HepG2 (cell line): ENCODE results near the gene DCLK1. TPM values are rescaled to one million over a fixed set of nuclear protein-coding genes. Genes with fewer than 3 reads are reported as not detected.

Experiments used
- ATAC-seq: fragments of 200-7000 bp; cut with Tn5 transposase; 3 replicates; pipeline ENCODE4 v1.9.1; 2020; ENCODE audit warnings: mild to moderate bottlenecking, moderate library complexity
- BruUV-seq: library from RNA; stranded (reverse); fragments of 400-500 nt; replicated peaks from 2 replicates; lab custom pipeline; 2021; lab: Mats Ljungman, UMichigan
- CTCF ChIA-PET: fragments of 300-600 bp; formaldehyde crosslinking; extraction: SDS; loops from one replicate; lab custom pipeline; 2021; ENCODE audit warnings: low total read pairs, inconsistent platforms, low intra/inter-chr PET ratio; lab: Yijun Ruan, JAX
- POLR2A ChIA-PET: fragments of 350-600 bp; sonication (Branson Sonifier 250); formaldehyde crosslinking; loops from one replicate; lab custom pipeline; 2020; ENCODE audit warnings: antibody characterized with exemption, inconsistent platforms; lab: Yijun Ruan, JAX
- DNase-seq: peaks from one replicate; pipeline ENCODE4 v3.0.0-alpha.2; 2015; ENCODE audit warnings: low spot score
- FAIRE-seq: peaks from 3 replicates; lab custom pipeline; 2011; peaks lifted over from hg19 to GRCh38; lab: Jason Lieb, UNC
- H2AFZ ChIP-seq: one replicate; pipeline ENCODE4 v1.6.1; 2011; ENCODE audit warnings: low read length, inconsistent platforms
- H3K27ac ChIP-seq: fragments of 300-600 bp; 3 replicates; pipeline ENCODE4 v1.8.0; 2011; ENCODE audit warnings: mixed run types, mild to moderate bottlenecking, mixed read lengths, low read length, inconsistent platforms; ENCODE audit not compliant: insufficient read depth; ENCODE audit errors: extremely low read length
- H3K27me3 ChIP-seq, 2 experiments: fragments of 200-600 bp in 1 of 2; 2 replicates in 1 of 2; 3 replicates in 1 of 2; pipeline versions ENCODE4 v1.6.0 to v1.8.0; 2011; ENCODE audit warnings: low read length in 2 of 2, mild to moderate bottlenecking in 2 of 2, moderate library complexity in 2 of 2, inconsistent platforms in 1 of 2; ENCODE audit not compliant: insufficient read depth in 2 of 2, control insufficient read depth in 1 of 2
- H3K36me3 ChIP-seq, 2 experiments: fragments of 200-600 bp in 1 of 2; replicated peaks in 1 of 2; 2 replicates in 1 of 2; 3 replicates in 1 of 2; pipeline versions ENCODE4 v1.5.1 to v1.8.0; 2011; ENCODE audit warnings: low read length in 2 of 2, inconsistent platforms in 1 of 2; ENCODE audit not compliant: insufficient read depth in 2 of 2, control insufficient read depth in 1 of 2
- H3K4me1 ChIP-seq: 2 replicates; pipeline ENCODE4 v1.5.1; 2012; ENCODE audit warnings: low read length, inconsistent platforms; ENCODE audit not compliant: insufficient read depth
- H3K4me2 ChIP-seq: 2 replicates; pipeline ENCODE4 v1.6.0; 2011; ENCODE audit warnings: low read depth, low read length, inconsistent platforms
- H3K4me3 ChIP-seq, 3 experiments: fragments of 200-600 bp in 1 of 3; sonication (generic), shearing (Covaris generic) in 1 of 3; replicated peaks in 1 of 3; 2 replicates each; pipeline ENCODE4 v1.5.1; 2011 to 2016; ENCODE audit warnings: low read length in 3 of 3, inconsistent platforms in 2 of 3, low read depth in 2 of 3, mild to moderate bottlenecking in 2 of 3, control low read depth in 1 of 3, mixed read lengths in 1 of 3; ENCODE audit not compliant: insufficient read depth in 1 of 3
- H3K79me2 ChIP-seq: one replicate; pipeline ENCODE4 v1.6.1; 2011; ENCODE audit warnings: low read length, inconsistent platforms; ENCODE audit not compliant: insufficient read depth
- H3K9ac ChIP-seq: 2 replicates; pipeline ENCODE4 v1.6.0; 2011; ENCODE audit warnings: mild to moderate bottlenecking, low read depth, low read length, inconsistent platforms; ENCODE audit not compliant: insufficient read depth
- H3K9me3 ChIP-seq: 2 replicates; pipeline ENCODE4 v1.5.1; 2012; ENCODE audit warnings: mild to moderate bottlenecking, low read length
- H4K20me1 ChIP-seq: 2 replicates; pipeline ENCODE4 v1.6.0; 2011; ENCODE audit warnings: inconsistent platforms, mild to moderate bottlenecking, low read length, moderate library complexity; ENCODE audit not compliant: insufficient read depth
- KLF6 ChIP-seq: IDR thresholded peaks from 2 replicates; pipeline ENCODE4 v1.8.0; 2016; ENCODE audit warnings: missing biosample characterization, missing genetic modification reagents
- RBAK ChIP-seq: sonication (generic); formaldehyde crosslinking; IDR thresholded peaks from 2 replicates; pipeline ENCODE4 v1.5.1; 2020; ENCODE audit warnings: mild to moderate bottlenecking, missing genetic modification reagents
- TCF12 ChIP-seq, 2 experiments: fragments of 450-650 bp in 1 of 2; sonication (generic) in 1 of 2; formaldehyde crosslinking in 1 of 2; IDR thresholded peaks; 2 replicates each; pipeline versions ENCODE4 v1.6.1 to v1.8.0; 2017 to 2022; ENCODE audit warnings: antibody characterized with exemption in 1 of 2, mild to moderate bottlenecking in 1 of 2, missing genetic modification reagents in 1 of 2, moderate library complexity in 1 of 2
- WGBS: methylation state at CpG from one replicate; pipeline ENCODE4 v1.1.6; 2017; ENCODE audit warnings: low lambda C conversion rate; 5-methylcytosine and 5-hydroxymethylcytosine counted together
- in situ Hi-C: cut with HindIII; loops from 2 replicates; pipeline ENCODE4 v1.10.0; 2017; ENCODE audit warnings: low pct_unique_long_range_greater_than_20kb; ENCODE audit not compliant: extremely low pct_ligation_motif_present
- intact Hi-C: fragments of 100-400 bp; cut with micrococcal nuclease; formaldehyde crosslinking; loops from one replicate; pipeline ENCODE4 v1.10.0; 2022; ENCODE audit not compliant: unreplicated experiment
- polyA plus RNA-seq, 8 experiments: library from polyadenylated mRNA; depleted of rRNA in 3 of 8; stranded (reverse) in 7 of 8; unstranded in 1 of 8; fragments of >200 nt; fragmentation: Illumina TruSeq in 4 of 8; extraction: Trizol in 4 of 8; gene quantifications; 2 replicates each; pipeline versions ENCODE4 v1.2.1 to v1.2.3, GENCODE V29; 2011 to 2016; ENCODE audit warnings: low read depth in 4 of 8, missing spikeins in 1 of 8, mixed read lengths in 1 of 8; ENCODE audit not compliant: insufficient read depth in 1 of 8
- total RNA-seq, 5 experiments: library from RNA; depleted of rRNA; stranded (reverse); fragments of >200 nt; fragmentation: Illumina TruSeq; extraction: Trizol; gene quantifications; 2 replicates each; pipeline ENCODE4 v1.2.3, GENCODE V29; 2016; ENCODE audit warnings: low read depth in 1 of 5
- TF ChIP-seq, protein P1 (sequence below): sonication (generic); formaldehyde crosslinking; IDR thresholded peaks from 2 replicates; pipeline ENCODE4 v1.4.0; 2020; ENCODE audit warnings: missing genetic modification reagents; ENCODE audit errors: not compliant biosample characterization
- TF ChIP-seq, protein P2 (sequence below): IDR thresholded peaks from 2 replicates; pipeline ENCODE4 v1.6.1; 2016

DCLK1 gene
- total and polyA plus RNA-seq, 2 of the 13 experiments (the other 11 are each of a cell fraction or from before 2014, with no cell fraction given), result not detected

DNA sequence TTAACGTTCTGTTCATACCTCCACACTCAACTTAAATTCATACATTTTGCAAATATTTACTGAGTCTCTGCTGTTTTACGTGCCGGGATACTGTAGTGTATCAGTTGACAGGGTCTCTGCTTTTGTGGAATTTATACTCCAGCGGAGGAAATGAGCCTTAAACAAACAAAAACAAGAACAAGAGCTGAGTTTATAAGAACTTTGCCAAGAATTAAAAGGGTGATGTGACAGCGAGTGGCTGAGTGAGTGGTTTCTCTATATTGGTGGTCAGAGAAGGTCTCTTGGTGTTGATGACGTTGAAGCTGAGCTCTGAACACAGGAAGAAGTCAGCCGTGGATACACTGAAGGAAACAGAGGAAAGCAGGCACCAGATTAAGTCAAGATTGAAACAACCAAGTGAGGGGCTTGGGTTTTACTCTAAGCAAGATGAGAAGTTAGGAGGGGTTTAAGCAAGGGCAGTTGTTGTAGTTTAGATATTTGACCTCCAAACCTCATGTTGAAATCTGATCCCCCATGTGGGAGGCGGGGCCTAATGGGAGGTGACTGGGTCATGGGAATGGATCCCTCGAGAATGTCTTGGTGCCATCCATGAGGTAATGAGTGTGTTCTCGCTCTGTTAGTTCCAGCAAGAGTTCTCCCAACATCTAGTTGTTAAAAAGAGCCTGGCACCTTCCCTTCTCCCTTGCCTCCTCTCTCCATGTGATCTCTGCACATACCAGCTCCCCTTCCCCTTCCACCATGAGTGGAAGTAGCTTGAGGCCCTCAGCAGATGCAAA, 248.3 kb downstream of the DCLK1 start (continued):
- TF ChIP-seq, protein P1, sequence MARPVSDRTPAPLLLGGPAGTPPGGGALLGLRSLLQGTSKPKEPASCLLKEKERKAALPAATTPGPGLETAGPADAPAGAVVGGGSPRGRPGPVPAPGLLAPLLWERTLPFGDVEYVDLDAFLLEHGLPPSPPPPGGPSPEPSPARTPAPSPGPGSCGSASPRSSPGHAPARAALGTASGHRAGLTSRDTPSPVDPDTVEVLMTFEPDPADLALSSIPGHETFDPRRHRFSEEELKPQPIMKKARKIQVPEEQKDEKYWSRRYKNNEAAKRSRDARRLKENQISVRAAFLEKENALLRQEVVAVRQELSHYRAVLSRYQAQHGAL, result no peak
- no peak for TF ChIP-seq RBAK (CRISPR knock-in tag)

DNA sequence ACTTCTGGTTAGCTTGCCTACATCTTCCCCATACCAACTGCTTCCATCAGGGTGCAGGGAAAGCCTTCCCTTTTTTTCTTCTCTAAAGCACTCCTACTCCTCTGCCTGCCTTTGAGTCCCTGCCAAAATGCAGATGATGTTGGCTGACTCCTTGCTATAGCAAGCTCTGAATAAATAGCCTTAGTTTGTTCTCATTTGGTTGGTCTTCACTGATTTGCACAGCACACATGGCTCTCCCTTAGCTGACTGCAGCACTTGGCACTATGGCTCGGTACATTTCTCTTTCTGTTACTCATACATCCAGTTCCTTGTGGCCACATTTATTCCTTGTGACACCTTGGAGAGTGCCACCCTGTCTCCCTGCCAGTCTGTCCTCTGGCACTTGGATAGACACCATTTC, 249.8 kb downstream of the DCLK1 start:
- ChIA-PET POLR2A (no interaction called here), CTCF (no interaction called here)
- Histone ChIP-seq H3K4me2 (no peak overlapping the region), H4K20me1 (no peaks in the 10 kb centered on the region), H3K36me3 (no peaks in the 10 kb centered on the region), H3K79me2 (no peaks in the 10 kb centered on the region), H3K27me3 (no peaks in the 10 kb centered on the region), H3K9me3 (no peaks in the 10 kb centered on the region), H3K4me1 (no peaks in the 10 kb centered on the region), H2AFZ (no peak overlapping the region), H3K27ac (no peak overlapping the region), H3K4me3 (no peak overlapping the region), H3K9ac (no peak overlapping the region)
- no peak for DNase-seq
- TF ChIP-seq, protein P2, sequence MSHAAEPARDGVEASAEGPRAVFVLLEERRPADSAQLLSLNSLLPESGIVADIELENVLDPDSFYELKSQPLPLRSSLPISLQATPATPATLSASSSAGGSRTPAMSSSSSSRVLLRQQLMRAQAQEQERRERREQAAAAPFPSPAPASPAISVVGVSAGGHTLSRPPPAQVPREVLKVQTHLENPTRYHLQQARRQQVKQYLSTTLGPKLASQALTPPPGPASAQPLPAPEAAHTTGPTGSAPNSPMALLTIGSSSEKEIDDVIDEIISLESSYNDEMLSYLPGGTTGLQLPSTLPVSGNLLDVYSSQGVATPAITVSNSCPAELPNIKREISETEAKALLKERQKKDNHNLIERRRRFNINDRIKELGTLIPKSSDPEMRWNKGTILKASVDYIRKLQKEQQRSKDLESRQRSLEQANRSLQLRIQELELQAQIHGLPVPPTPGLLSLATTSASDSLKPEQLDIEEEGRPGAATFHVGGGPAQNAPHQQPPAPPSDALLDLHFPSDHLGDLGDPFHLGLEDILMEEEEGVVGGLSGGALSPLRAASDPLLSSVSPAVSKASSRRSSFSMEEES (CRISPR knock-in tag), result no peak
- TF ChIP-seq TCF12 (IDR thresholded peaks at IDR 0.05) (no peak), TCF12 (CRISPR knock-in tag; IDR thresholded peaks at IDR 0.05) (no peak), KLF6 (no peak)
- FAIRE-seq, result no peak
- no TSS peak for BruUV-seq
- 4% methylated on average over 1 of the region's 1 CpG for WGBS
- in situ Hi-C loops (no loop called here), intact Hi-C loops (no loop called here)
- ATAC-seq, result no peak
